Dendritic cell treated with granulocyte-macrophage colony-stimulating factor and Interleukin-4, amounts not matched to agents 40 ng/mL and 50 ng/mL, for 4 days (primary cell): ENCODE data around the gene SCTR.

Experiments
- H3K27ac Mint-ChIP-seq: one replicate; pipeline ENCODE4 v1.8.0; 2022; ENCODE audit warnings: mild to moderate bottlenecking, mixed read lengths
- H3K27me3 Mint-ChIP-seq: one replicate; pipeline ENCODE4 v1.8.0; 2022; ENCODE audit warnings: mild to moderate bottlenecking, mixed read lengths
- H3K36me3 Mint-ChIP-seq: one replicate; pipeline ENCODE4 v1.8.0; 2022; ENCODE audit warnings: low read depth, mixed read lengths
- H3K4me1 Mint-ChIP-seq: one replicate; pipeline ENCODE4 v1.8.0; 2022; ENCODE audit warnings: low read depth, mixed read lengths
- H3K4me3 Mint-ChIP-seq: one replicate; pipeline ENCODE4 v1.8.0; 2022; ENCODE audit warnings: mild to moderate bottlenecking, moderate library complexity, mixed read lengths
- H3K9me3 Mint-ChIP-seq: one replicate; pipeline ENCODE4 v1.8.0; 2022; ENCODE audit warnings: mixed read lengths
- intact Hi-C: fragments of 100-400 bp; cut with micrococcal nuclease; formaldehyde crosslinking; loops from one replicate; pipeline ENCODE4 v1.15.0; 2022

SCTR gene

DNA sequence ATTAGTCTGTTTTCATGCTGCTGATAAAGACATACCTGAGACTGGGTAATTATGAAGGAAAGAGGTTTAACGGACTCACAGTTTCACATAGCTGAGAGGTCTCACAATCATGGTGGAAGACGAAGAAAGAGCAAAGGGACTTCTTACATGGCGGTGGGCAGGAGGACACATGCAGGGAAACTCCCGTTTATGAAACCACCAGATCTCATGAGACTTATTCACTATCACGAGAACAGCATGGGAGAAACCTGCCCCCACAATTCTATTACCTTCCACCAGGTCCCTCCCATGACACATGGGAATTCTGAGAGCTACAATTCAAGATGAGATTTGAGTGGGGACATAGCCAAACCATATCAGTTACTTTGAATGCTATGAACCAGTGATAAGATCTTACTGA is 44.1 kb downstream of the SCTR start:
- no peak overlapping the region for H3K27ac Mint-ChIP-seq
- H3K9me3 Mint-ChIP-seq, result no peaks in the 10 kb centered on the region
- no peaks in the 10 kb centered on the region for H3K36me3 Mint-ChIP-seq
- peaks cover 34% of the 10 kb centered on the region for H3K4me1 Mint-ChIP-seq
- intact Hi-C loops, result no loop called here
- peaks cover 45% of the 10 kb centered on the region for H3K27me3 Mint-ChIP-seq
- no peak overlapping the region for H3K4me3 Mint-ChIP-seq

GRCh38 chr2:119478978-119479295 is 45.3 kb downstream of the SCTR start:
- intact Hi-C loops, result no loop called here
- no peak overlapping the region for H3K4me3 Mint-ChIP-seq
- peaks cover 35% of the 10 kb centered on the region for H3K27me3 Mint-ChIP-seq
- H3K4me1 Mint-ChIP-seq, result peaks cover 32% of the 10 kb centered on the region
- H3K36me3 Mint-ChIP-seq, result no peaks in the 10 kb centered on the region
- no peak overlapping the region for H3K27ac Mint-ChIP-seq
- no peaks in the 10 kb centered on the region for H3K9me3 Mint-ChIP-seq

GRCh38 chr2:119478188-119478977 is 45.9 kb downstream of the SCTR start:
- H3K4me3 Mint-ChIP-seq, result no peak overlapping the region
- H3K9me3 Mint-ChIP-seq, result no peaks in the 10 kb centered on the region
- intact Hi-C loops, result no loop called here
- no peak overlapping the region for H3K27ac Mint-ChIP-seq
- H3K36me3 Mint-ChIP-seq, result no peaks in the 10 kb centered on the region
- H3K4me1 Mint-ChIP-seq, result peaks cover 26% of the 10 kb centered on the region
- H3K27me3 Mint-ChIP-seq, result peaks cover 32% of the 10 kb centered on the region

DNA sequence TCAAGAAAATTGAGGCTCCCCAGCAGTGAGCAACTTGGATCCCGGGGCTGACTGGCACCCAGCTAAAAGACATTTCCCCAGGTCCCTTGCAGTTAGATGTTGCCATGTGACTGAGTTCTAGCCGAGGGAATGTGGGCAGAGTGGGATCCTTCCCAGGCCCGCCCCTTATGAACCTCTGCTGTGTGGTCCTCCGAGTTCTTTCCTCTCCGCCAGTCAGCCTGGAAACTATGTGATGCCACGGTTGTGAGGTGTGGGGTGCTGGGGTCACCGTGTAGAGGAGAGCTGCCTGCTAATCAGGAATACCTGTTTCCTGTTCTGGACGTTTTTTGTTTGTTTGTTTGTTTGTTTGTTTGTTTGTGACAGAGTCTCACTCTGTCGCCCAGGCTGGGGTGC is 47.2 kb downstream of the SCTR start:
- Mint-ChIP-seq H3K9me3 (no peaks in the 10 kb centered on the region), H3K4me3 (no peak overlapping the region), H3K36me3 (no peaks in the 10 kb centered on the region), H3K4me1 (peaks cover 16% of the 10 kb centered on the region), H3K27ac (no peak overlapping the region), H3K27me3 (peaks cover 34% of the 10 kb centered on the region)
- intact Hi-C loops, result no loop called here

DNA sequence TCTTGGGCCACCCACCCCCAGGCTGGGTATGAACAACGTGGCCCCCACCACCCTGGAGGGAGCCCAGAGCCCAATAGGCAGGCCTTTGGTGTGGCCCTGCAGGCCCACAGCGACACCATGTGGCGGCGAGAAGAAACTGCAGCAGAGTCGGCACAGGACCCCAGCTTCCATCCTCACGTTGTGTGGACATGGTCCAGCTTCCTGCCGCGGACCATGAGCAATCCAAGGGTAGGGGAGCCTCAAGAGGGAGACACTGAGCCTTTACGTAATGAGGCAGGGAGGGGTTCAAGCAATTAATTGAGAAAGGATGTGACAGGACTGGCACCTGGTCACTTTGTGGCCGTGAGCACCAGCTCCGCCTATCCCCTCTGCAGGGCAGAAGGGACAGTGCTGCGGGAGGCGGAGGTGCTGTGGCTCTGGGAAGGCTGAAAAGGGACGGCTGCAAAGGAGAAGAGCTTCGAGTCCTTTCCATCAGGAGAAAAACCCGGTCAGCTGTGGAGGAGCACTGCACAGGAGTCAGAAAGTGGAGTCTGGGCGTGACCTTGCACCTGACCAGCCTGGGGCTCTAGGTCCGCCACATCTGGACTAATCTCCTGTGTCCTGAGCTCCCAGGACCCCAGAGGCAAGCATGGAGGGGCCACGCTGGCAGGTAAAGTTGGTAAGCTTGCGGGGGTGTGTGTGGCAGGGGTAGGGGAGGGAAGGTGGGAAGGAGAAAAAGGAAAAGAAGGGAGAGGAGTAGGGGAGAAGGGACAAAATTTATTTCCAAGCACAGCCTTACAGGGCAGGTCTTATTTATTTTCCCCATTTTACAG is 47.8 kb downstream of the SCTR start:
- Mint-ChIP-seq H3K27me3 (peaks cover 32% of the 10 kb centered on the region), H3K36me3 (no peaks in the 10 kb centered on the region), H3K4me1 (peaks cover 10% of the 10 kb centered on the region), H3K27ac (no peak overlapping the region), H3K9me3 (no peaks in the 10 kb centered on the region), H3K4me3 (no peak overlapping the region)
- intact Hi-C loops, result loop anchor here (1.0 kb wide), 1 partner anchor 69 kb away; no protein-coding TSS in a partner anchor

- Mint-ChIP-seq H3K4me1 (peaks cover 5% of the 10 kb centered on the region), H3K9me3 (no peaks in the 10 kb centered on the region), H3K27me3 (peaks cover 26% of the 10 kb centered on the region), H3K4me3 (no peak overlapping the region), H3K36me3 (no peaks in the 10 kb centered on the region), H3K27ac (no peak overlapping the region)
- intact Hi-C loops, result loop anchor here (1.0 kb wide), 1 partner anchor 69 kb away; no protein-coding TSS in a partner anchor
Measured at GRCh38 chr2:119475857-119476244, 48.4 kb downstream of the SCTR start.

DNA sequence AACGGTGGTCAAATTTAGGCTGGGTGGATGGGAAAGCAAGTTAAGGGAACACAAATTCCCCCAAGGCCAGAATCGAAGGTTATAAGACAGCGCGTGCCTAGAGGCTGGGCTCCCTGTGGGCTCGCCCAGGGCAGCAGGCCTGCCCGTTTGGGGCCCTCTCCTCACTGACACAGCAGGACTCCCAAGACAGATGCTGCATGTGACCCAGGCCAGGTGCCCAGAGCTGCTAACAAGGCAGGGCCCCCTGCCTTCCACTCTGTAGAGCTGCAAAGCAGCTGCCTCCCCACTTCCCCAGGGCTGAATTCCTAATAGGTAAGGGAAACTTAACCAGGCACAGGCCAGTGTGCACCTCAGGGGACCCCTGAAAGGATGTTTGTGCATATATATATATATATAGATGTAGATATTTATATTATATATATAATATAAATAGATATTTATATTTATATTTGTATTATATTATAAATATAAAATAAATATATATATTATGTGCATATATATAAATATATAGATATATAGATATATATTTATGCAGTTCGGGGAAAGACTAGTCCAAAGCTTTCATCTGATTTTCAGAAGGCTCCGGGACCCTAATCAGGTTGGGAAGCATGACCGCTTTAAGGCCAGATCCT is 48.9 kb downstream of the SCTR start:
- Mint-ChIP-seq H3K4me3 (no peak overlapping the region), H3K36me3 (no peaks in the 10 kb centered on the region), H3K4me1 (peaks cover 5% of the 10 kb centered on the region), H3K27ac (peak overlapping the region; percentile 37), H3K27me3 (peaks cover 21% of the 10 kb centered on the region), H3K9me3 (no peaks in the 10 kb centered on the region)
- intact Hi-C loops, result no loop called here

- H3K27ac Mint-ChIP-seq, result peak overlapping the region; percentile 37
Measured at GRCh38 chr2:119474371-119475224, 49.7 kb downstream of the SCTR start.

GRCh38 chr2:119473621-119474370 is 50.5 kb downstream of the SCTR start:
- Mint-ChIP-seq H3K9me3 (no peaks in the 10 kb centered on the region), H3K27me3 (peaks cover 23% of the 10 kb centered on the region), H3K4me1 (peaks cover 5% of the 10 kb centered on the region), H3K36me3 (no peaks in the 10 kb centered on the region), H3K4me3 (no peak overlapping the region), H3K27ac (no peak overlapping the region)
- intact Hi-C loops, result no loop called here

More at GRCh38 chr2:119474371-119475224, 49.7 kb downstream of the SCTR start:
- no peak overlapping the region for H3K4me3 Mint-ChIP-seq
- no peaks in the 10 kb centered on the region for H3K36me3 Mint-ChIP-seq
- peaks cover 20% of the 10 kb centered on the region for H3K27me3 Mint-ChIP-seq
- no peaks in the 10 kb centered on the region for H3K9me3 Mint-ChIP-seq
- peaks cover 5% of the 10 kb centered on the region for H3K4me1 Mint-ChIP-seq
- intact Hi-C loops, result no loop called here

GRCh38 chr2:119472749-119473148 is 51.5 kb downstream of the SCTR start:
- Mint-ChIP-seq H3K4me1 (peaks cover 10% of the 10 kb centered on the region), H3K4me3 (no peak overlapping the region), H3K36me3 (no peaks in the 10 kb centered on the region), H3K9me3 (no peaks in the 10 kb centered on the region), H3K27ac (no peak overlapping the region), H3K27me3 (peaks cover 22% of the 10 kb centered on the region)
- intact Hi-C loops, result no loop called here

- Mint-ChIP-seq H3K4me1 (peaks cover 15% of the 10 kb centered on the region), H3K27ac (no peak overlapping the region), H3K36me3 (no peaks in the 10 kb centered on the region), H3K9me3 (no peaks in the 10 kb centered on the region), H3K27me3 (peaks cover 14% of the 10 kb centered on the region), H3K4me3 (no peak overlapping the region)
- intact Hi-C loops, result no loop called here
Measured at GRCh38 chr2:119469661-119470297, 54.5 kb downstream of the SCTR start.

DNA sequence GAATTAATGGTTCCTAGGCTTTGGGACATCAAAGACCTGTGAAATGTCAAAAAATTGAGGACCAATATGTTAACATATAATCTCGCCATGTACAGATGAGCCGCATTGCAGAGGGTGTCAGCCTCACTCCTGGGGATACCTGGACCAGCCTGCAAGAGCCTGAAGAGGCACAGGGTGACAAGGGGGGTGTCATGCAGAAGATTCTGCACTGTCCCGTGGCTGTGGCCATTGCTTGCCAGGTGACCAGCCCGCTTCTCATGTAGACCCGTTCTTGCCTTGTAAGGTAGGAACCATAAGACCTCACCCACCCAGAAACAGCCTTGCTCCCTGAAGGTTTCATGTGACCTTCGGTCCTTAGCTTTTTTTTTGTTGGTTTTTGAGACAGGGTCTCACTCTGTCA is 55.2 kb downstream of the SCTR start:
- intact Hi-C loops, result no loop called here
- H3K4me1 Mint-ChIP-seq, result peaks cover 18% of the 10 kb centered on the region
- H3K27me3 Mint-ChIP-seq, result peaks cover 14% of the 10 kb centered on the region
- no peaks in the 10 kb centered on the region for H3K9me3 Mint-ChIP-seq
- H3K27ac Mint-ChIP-seq, result no peak overlapping the region
- H3K4me3 Mint-ChIP-seq, result no peak overlapping the region
- H3K36me3 Mint-ChIP-seq, result no peaks in the 10 kb centered on the region
